Body of pancreas (tissue), 4 donors: Measurements from ENCODE around the gene LIPE. TPM values are rescaled to one million over a fixed set of nuclear protein-coding genes. Genes with fewer than 3 reads are reported as not detected.

Experiments
- ATAC-seq: fragments of 150-250 bp; one replicate; pipeline ENCODE4 v1.9.1; 2016
- DNase-seq, 4 donors: peaks; one replicate each; pipeline ENCODE4 v3.0.0-alpha.2; 2019
- H3K27ac ChIP-seq, 4 donors: fragments of 200-600 bp; sonication (generic); 1 replicate in 3 of 4; 2 replicates in 1 of 4; pipeline versions ENCODE4 v1.5.1 to v1.6.1; 2016 to 2019; ENCODE audit warnings: mild to moderate bottlenecking in 1 of 4, mixed read lengths in 1 of 4, moderate library complexity in 1 of 4
- H3K27me3 ChIP-seq, 2 donors: fragments of 200-600 bp; sonication (generic); one replicate each; pipeline ENCODE4 v1.6.0; 2016; ENCODE audit warnings: mild to moderate bottlenecking in 1 of 2
- H3K36me3 ChIP-seq, 2 donors: fragments of 200-600 bp; sonication (generic); replicated peaks in 1 of 2; 2 replicates each; pipeline ENCODE4 v1.5.1; 2016; ENCODE audit warnings: low read depth in 2 of 2; ENCODE audit not compliant: insufficient read depth in 1 of 2
- H3K4me1 ChIP-seq: fragments of 200-600 bp; sonication (generic); one replicate; pipeline ENCODE4 v1.6.0; 2016
- H3K4me3 ChIP-seq, 2 donors: fragments of 200-600 bp; sonication (generic); 1 replicate in 1 of 2; 2 replicates in 1 of 2; pipeline ENCODE4 v1.5.1; 2016 to 2019
- H3K9me3 ChIP-seq, 3 donors: fragments of 200-600 bp; sonication (generic); 1 replicate in 2 of 3; 2 replicates in 1 of 3; pipeline ENCODE4 v1.5.1; 2016
- POLR2A ChIP-seq, 3 donors: fragments of 450-650 bp; IDR thresholded peaks; one replicate each; pipeline ENCODE4 v1.6.1; 2016; ENCODE audit warnings: antibody characterized with exemption in 3 of 3, mild to moderate bottlenecking in 2 of 3
- WGBS, 2 donors: methylation state at CpG; one replicate each; pipeline ENCODE4 v1.1.5; 2017; 5-methylcytosine and 5-hydroxymethylcytosine counted together
- intact Hi-C: fragments of 100-400 bp; cut with DNase I; formaldehyde crosslinking; loops from one replicate; pipeline ENCODE4 v1.15.1; 2023
- total RNA-seq, 2 donors: library from RNA; depleted of rRNA; stranded (reverse); fragments of >200 nt; gene quantifications; one replicate each; pipeline ENCODE4 v1.1.0, GENCODE V29; 2016
- TF ChIP-seq, protein P1 (sequence below), 7 experiments: fragments of 450-650 bp in 4 of 7; fragments of 200-600 bp in 3 of 7; sonication (generic) in 3 of 7; IDR thresholded peaks; one replicate each; pipeline ENCODE4 v1.5.1; 2016 to 2019; ENCODE audit warnings: antibody characterized with exemption in 7 of 7

The LIPE gene
- total RNA-seq, 2 donors from 2014 or later = 8.3 to 357 TPM

DNA sequence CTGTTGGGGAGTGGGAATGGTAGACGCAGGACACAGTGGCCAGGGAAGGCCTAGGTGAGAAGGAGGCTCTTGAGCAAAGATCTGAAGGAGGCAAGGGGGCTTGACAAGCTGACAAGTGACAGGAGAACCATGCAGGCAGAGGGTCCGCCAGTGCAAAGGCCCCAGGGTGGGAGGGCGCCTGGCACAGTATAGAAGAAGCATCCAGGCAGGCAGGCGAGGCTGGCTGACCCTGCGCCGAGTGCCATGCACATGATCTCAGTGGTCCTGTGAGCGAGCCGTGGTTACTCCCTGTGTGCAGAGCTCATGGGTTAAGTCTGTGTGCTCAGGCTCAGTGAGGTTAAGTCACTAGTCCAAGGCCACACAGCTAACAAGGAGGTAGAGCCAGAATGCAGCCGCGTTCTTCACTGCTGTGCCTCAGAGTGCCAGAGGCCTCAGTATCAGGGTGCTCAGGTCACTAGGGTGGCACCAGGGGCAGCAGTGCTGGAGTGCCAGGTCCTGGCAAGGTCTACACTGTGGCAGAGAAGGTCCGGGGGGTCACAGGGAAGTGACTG lies 52.3 kb downstream of the LIPE start:
- no peaks in the 10 kb centered on the region for H3K9me3 ChIP-seq
- WGBS, 2 donors = 87 to 97% methylated on average over 7 to 10 of the region's 11 CpGs
- intact Hi-C loops = no loop called here

DNA sequence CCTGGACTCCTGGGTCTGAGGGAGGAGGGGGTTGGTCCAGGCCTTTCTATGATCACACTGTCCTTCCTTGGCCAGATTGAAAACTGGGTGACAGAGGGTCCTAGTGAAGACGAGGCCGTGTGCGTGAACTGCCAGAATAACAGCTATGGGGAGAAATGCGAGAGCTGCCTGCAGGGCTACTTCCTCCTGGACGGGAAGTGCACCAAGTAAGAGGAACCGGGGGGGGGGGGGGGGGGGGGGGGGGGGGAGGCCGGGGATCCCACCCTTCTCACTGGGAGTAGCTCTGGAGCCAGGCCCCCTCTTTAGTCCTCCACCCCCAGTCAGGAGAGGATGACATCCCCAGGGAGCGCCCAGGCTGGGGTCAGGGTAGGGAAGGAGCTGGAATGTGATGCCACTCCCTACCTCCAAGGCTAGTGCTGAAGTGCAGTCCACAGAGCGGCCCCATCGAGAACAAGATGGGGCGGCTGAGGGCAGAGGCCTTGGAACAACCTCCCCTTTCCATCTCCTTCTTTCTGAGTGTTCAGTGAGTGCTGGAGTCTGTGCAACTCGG lies 56.5 kb downstream of the LIPE start:
- ATAC-seq = no peak
- Histone ChIP-seq H3K27me3 (no peaks in the 10 kb centered on the region), H3K4me3 (no peak overlapping the region), H3K4me1 (no peaks in the 10 kb centered on the region), H3K27ac (no peak overlapping the region), H3K36me3 (no peaks in the 10 kb centered on the region), H3K9me3 (no peaks in the 10 kb centered on the region)
- no peak for DNase-seq
- 78 to 88% methylated on average over 7 to 10 of the region's 12 CpGs for WGBS, 2 donors
- TF ChIP-seq POLR2A (IDR thresholded peaks at IDR 0.05) = no peak
- TF ChIP-seq, protein P1, sequence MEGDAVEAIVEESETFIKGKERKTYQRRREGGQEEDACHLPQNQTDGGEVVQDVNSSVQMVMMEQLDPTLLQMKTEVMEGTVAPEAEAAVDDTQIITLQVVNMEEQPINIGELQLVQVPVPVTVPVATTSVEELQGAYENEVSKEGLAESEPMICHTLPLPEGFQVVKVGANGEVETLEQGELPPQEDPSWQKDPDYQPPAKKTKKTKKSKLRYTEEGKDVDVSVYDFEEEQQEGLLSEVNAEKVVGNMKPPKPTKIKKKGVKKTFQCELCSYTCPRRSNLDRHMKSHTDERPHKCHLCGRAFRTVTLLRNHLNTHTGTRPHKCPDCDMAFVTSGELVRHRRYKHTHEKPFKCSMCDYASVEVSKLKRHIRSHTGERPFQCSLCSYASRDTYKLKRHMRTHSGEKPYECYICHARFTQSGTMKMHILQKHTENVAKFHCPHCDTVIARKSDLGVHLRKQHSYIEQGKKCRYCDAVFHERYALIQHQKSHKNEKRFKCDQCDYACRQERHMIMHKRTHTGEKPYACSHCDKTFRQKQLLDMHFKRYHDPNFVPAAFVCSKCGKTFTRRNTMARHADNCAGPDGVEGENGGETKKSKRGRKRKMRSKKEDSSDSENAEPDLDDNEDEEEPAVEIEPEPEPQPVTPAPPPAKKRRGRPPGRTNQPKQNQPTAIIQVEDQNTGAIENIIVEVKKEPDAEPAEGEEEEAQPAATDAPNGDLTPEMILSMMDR (IDR thresholded peaks at IDR 0.05) = no peak
- intact Hi-C loops = no loop called here

More for the DNA sequence above, 52.3 kb downstream of the LIPE start:
- no peak for DNase-seq
- no peaks in the 10 kb centered on the region for H3K4me1 ChIP-seq
- no peaks in the 10 kb centered on the region for H3K27me3 ChIP-seq
- no peak for TF ChIP-seq POLR2A (IDR thresholded peaks at IDR 0.05)
- TF ChIP-seq, protein P1 (IDR thresholded peaks at IDR 0.05) = no peak
- H3K36me3 ChIP-seq = no peaks in the 10 kb centered on the region
- no peak overlapping the region for H3K4me3 ChIP-seq
- no peak for ATAC-seq
- H3K27ac ChIP-seq = no peak overlapping the region

DNA sequence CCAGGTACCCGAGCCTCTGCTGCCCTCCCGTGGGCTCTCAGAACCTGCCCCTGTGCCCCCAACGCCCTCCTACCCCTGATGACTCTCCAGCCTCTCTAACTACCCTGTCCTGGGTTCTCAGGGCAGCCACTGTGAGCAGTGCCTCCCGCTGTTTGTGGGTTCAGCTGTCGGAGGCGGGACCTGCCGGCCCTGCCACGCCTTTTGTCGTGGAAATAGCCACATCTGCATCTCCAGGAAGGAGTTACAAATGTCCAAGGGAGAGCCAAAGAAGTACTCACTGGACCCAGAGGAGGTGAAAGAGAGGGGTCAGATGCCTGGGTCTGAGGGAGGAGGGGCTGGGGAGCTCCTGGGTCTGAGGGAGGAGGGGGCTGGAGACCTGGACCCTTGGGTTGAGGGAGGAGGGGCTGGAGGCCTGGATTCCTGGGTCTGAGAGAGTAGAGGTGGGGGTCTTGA lies 57.1 kb downstream of the LIPE start:
- H3K4me1 ChIP-seq = no peaks in the 10 kb centered on the region
- no peaks in the 10 kb centered on the region for H3K36me3 ChIP-seq
- no peak for TF ChIP-seq POLR2A (IDR thresholded peaks at IDR 0.05)
- TF ChIP-seq, protein P1 (IDR thresholded peaks at IDR 0.05) = no peak
- ATAC-seq (no peak), DNase-seq (no peak)
- H3K27ac ChIP-seq = no peak overlapping the region
- intact Hi-C loops = no loop called here
- no peaks in the 10 kb centered on the region for H3K27me3 ChIP-seq
- H3K4me3 ChIP-seq = no peak overlapping the region
- WGBS, 2 donors = 82% methylated on average over 9 of the region's 9 CpGs; no CpG with 5 or more reads in 1 of the 2 donors
- no peaks in the 10 kb centered on the region for H3K9me3 ChIP-seq

DNA sequence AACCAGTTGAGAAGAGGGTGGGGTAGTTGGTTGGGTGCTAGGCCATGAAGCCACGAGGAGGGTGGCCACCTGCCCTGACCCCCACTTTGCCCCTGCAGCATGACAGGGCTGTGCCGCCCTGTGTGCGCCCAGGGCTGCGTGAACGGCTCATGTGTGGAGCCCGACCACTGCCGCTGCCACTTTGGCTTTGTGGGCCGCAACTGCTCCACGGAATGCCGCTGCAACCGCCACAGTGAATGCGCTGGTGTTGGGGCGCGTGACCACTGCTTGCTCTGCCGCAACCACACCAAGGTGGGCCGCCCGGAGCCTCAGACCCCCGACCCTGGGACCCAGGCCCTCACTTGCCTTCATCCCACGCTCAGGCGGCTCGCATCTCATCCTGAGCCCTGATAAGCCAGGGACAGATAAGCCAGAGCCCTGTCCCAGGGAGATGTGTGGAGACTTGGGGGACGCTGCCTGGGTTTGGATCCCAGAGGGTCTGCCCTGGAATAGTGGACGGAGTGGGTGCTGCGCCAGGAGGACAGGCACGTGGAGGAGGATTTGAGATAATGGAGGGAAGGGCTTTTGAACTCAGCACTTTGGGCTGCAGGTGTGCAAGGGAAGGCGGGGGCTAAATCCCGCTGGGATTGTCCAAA lies 57.6 kb downstream of the LIPE start:
- ATAC-seq (no peak), DNase-seq (no peak)
- H3K27me3 ChIP-seq = no peaks in the 10 kb centered on the region
- H3K9me3 ChIP-seq = no peaks in the 10 kb centered on the region
- no peak overlapping the region for H3K4me3 ChIP-seq
- no peaks in the 10 kb centered on the region for H3K4me1 ChIP-seq
- no peak overlapping the region for H3K27ac ChIP-seq
- 93 to 97% methylated on average over 12 to 27 of the region's 27 CpGs for WGBS, 2 donors
- no peaks in the 10 kb centered on the region for H3K36me3 ChIP-seq
- intact Hi-C loops = no loop called here
- no peak for TF ChIP-seq POLR2A (IDR thresholded peaks at IDR 0.05)
- TF ChIP-seq, protein P1 (IDR thresholded peaks at IDR 0.05) = no peak
